Measurements from ENCODE around the gene LDB2. TPM values are rescaled to one million over a fixed set of nuclear protein-coding genes. Genes with fewer than 3 reads are reported as not detected.

The LDB2 gene
- polyA plus RNA-seq, 2 of the 4 experiments (the other 2 are of a cell fraction) = not detected

DNA sequence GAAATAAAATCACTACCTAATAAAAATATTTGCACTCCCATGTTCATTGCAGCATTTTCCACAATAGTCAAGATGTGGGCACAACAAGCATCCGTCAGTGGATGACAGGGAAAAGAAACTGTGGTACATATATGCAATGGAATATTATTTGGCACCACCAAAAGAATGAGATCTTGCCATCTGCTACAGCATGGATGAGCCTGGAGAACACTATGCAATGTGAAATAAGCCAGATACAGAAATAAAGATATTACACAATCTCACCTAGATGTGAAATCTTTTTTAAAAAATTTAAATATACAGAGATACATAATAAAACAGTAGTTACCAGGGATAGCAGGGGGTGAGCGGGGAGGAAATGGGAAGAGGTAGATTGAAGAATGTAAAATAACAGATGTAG lies 44.8 kb downstream of the LDB2 start:
- no peak overlapping the region for H3K4me3 ChIP-seq
- no peak overlapping the region for H3K4me2 ChIP-seq
- CTCF ChIA-PET = no interaction called here

GRCh38 chr4:16852644-16853043 lies 45.8 kb downstream of the LDB2 start:
- FAIRE-seq (no peak), ATAC-seq (no peak)
- TF ChIP-seq ZSCAN20 (CRISPR knock-in tag; IDR thresholded peaks at IDR 0.05) (no peak), NR3C1 (IDR thresholded peaks at IDR 0.05) (no peak), CHD4 (IDR thresholded peaks at IDR 0.05; ENCODE audit: borderline replicate concordance) (no peak), ZC3H11A (IDR thresholded peaks at IDR 0.05) (no peak), CEBPB (IDR thresholded peaks at IDR 0.05) (no peak), MYC (IDR thresholded peaks at IDR 0.05; ENCODE audit: borderline replicate concordance, low read length) (no peak), SREBF2 (IDR thresholded peaks at IDR 0.05) (no peak), RCOR1 (IDR thresholded peaks at IDR 0.05; ENCODE audit: low read depth, low read length) (no peak), FOXS1 (CRISPR knock-in tag; IDR thresholded peaks at IDR 0.05) (no peak), HOXB5 (CRISPR knock-in tag; IDR thresholded peaks at IDR 0.05) (no peak), KDM5A (IDR thresholded peaks at IDR 0.05) (no peak), TP53 (CRISPR knock-in tag; IDR thresholded peaks at IDR 0.05) (no peak), POLR2AphosphoS2 (conservative IDR thresholded peaks at IDR 0.05; ENCODE audit: low read length) (no peak), POLR2A (IDR thresholded peaks at IDR 0.05; ENCODE audit: low read length) (no peak), KDM1A (IDR thresholded peaks at IDR 0.05; ENCODE audit: low read depth) (no peak), FOSB (CRISPR knock-in tag; IDR thresholded peaks at IDR 0.05) (no peak), FOSL2 (IDR thresholded peaks at IDR 0.05) (no peak), FOSL2 (CRISPR knock-in tag; IDR thresholded peaks at IDR 0.05) (no peak), RFX5 (IDR thresholded peaks at IDR 0.05) (no peak)
- TF ChIP-seq, protein P1, sequence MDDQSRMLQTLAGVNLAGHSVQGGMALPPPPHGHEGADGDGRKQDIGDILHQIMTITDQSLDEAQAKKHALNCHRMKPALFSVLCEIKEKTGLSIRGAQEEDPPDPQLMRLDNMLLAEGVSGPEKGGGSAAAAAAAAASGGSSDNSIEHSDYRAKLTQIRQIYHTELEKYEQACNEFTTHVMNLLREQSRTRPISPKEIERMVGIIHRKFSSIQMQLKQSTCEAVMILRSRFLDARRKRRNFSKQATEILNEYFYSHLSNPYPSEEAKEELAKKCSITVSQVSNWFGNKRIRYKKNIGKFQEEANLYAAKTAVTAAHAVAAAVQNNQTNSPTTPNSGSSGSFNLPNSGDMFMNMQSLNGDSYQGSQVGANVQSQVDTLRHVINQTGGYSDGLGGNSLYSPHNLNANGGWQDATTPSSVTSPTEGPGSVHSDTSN (IDR thresholded peaks at IDR 0.05) = no peak

More for the DNA sequence above, 44.8 kb downstream of the LDB2 start:
- WGBS (ENCODE audit: missing lambda C conversion rate) = 0% methylated on average over 2 of the region's 2 CpGs
- ATAC-seq = no peak
- H3K4me1 ChIP-seq = no peaks in the 10 kb centered on the region
- TF ChIP-seq TP53 (CRISPR knock-in tag; IDR thresholded peaks at IDR 0.05) (no peak), KDM1A (IDR thresholded peaks at IDR 0.05; ENCODE audit: low read depth) (no peak), CHD4 (IDR thresholded peaks at IDR 0.05; ENCODE audit: borderline replicate concordance) (no peak), EHMT2 (IDR thresholded peaks at IDR 0.05; ENCODE audit: low read depth) (no peak), CBX8 (IDR thresholded peaks at IDR 0.05) (no peak), RAD21 (conservative IDR thresholded peaks at IDR 0.05 in 1 of 2, IDR thresholded peaks at IDR 0.05 in 1 of 2) (no peak), TFCP2L1 (CRISPR knock-in tag; IDR thresholded peaks at IDR 0.05) (no peak), ATOH8 (CRISPR knock-in tag; IDR thresholded peaks at IDR 0.05; ENCODE audit: low read depth) (no peak), BHLHE40 (IDR thresholded peaks at IDR 0.05; ENCODE audit: low read depth, low read length) (no peak), BCL3 (IDR thresholded peaks at IDR 0.05) (no peak), HES2 (IDR thresholded peaks at IDR 0.05) (no peak), POLR2A (IDR thresholded peaks at IDR 0.05; ENCODE audit: low read length) (no peak), CTCF (IDR thresholded peaks at IDR 0.05) (no peak), NPAS2 (CRISPR knock-in tag; IDR thresholded peaks at IDR 0.05; ENCODE audit: borderline replicate concordance) (no peak), CEBPB (IDR thresholded peaks at IDR 0.05) (no peak), SREBF2 (IDR thresholded peaks at IDR 0.05) (no peak)
- POLR2A ChIA-PET = no interaction called here
- FAIRE-seq = no peak
- no peak for DNase-seq (ENCODE audit: low read depth in 1 of 2, low spot score in 1 of 2)
- no peak overlapping the region for H3K27ac ChIP-seq
- H3K9me3 ChIP-seq = no peaks in the 10 kb centered on the region

More at GRCh38 chr4:16852644-16853043, 45.8 kb downstream of the LDB2 start:
- Histone ChIP-seq H3K4me3 (no peak overlapping the region), H3K4me2 (no peak overlapping the region), H3K9me3 (no peaks in the 10 kb centered on the region), H3K27ac (no peak overlapping the region), H3K4me1 (no peaks in the 10 kb centered on the region)
- POLR2A ChIA-PET = no interaction called here
- no peak for DNase-seq (ENCODE audit: low read depth in 1 of 2, low spot score in 1 of 2)
- CTCF ChIA-PET = no interaction called here

Data from A549 (cell line).